Kidney capillary endothelial cell (primary cell): Measurements from ENCODE around the gene NUP98.

Source experiments
- DNase-seq: peaks from one replicate; pipeline ENCODE4 v3.0.0-alpha.2; 2018; ENCODE audit warnings: low spot score

The NUP98 gene

DNA sequence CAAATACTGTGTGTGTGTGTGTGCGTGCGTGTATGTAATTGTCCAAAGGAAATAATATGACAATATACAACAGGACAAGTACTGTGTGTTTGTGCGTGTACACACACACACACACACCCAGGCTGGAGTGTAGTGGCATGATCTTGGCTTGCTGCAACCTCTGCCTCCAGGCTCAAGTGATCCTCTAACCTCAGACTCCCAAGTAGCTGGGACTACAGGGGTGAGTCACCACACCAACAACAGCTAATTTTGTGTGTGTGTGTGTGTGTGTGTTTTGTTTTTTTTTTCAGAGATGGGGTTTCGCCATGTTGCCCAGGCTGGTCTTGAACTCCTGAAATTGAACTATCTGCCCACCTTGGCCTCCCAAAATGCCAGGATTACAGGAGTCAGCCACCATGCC, 61.5 kb downstream of the NUP98 start:
- no peak for DNase-seq

DNA sequence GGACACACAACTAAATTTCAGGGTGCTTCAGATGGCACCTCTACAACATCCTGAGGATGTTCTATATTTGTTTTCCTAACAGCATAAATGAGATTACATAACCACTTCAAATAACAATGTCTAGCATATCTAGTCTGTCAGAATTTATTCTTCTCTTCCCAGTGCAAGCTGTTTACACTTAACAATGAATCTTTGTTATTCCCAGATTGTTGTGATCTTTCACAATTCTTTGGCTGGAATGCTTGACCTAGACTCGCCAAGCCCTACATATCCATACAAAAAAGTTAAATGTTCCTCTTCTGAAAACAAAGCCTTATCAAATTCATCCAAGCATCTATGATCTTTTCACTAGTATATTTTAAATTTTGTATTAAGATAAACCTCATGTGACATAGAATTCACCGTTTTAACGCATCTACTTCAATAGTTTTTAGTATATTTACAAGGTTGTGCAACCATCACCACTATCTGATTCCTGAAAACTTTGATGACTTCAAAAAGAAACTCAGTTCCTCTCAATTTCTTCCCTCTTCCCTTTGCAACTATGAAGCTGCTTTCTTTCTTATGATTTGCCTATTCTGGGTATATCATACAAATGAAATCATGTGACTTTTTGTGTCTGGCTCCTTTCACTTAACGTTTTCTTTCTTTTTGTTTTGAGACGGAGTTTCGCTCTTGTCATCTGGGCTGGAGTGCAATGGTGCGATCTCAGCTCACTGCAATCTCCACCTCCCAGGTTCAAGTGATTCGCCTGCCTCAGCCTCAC, 64.5 kb downstream of the NUP98 start:
- no peak for DNase-seq

DNA sequence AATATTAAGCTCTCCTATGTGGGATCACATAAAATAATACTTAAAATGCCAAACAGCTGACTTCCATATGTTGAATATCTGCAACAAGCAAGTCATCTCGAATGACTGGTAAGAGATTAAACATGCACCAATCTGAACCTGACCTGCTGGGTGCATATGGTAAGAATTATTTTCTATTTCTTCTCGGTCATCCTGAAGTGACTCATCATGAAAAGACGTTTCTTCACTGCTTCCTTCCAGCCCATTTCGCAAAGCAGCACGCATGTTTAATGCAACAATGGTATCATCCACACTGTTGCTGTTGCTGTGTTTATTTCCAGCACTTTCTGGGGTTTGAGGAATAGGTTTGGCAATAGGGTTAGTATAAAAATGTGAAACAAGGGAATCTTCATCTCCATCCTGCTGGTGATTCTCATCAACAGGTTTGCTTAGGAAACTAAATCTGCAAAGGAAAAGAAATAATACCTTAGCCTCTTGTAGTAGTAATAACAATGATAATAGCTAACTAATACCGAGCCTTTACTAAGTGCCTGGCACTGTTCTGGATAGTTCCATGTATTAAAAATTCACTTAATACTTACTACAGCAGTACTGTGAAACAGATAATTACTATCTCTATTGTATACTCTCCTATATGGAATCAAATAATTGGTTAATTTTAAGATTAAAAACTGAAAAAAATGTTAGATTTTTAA, 74.2 kb downstream of the NUP98 start:
- DNase-seq: no peak

DNA sequence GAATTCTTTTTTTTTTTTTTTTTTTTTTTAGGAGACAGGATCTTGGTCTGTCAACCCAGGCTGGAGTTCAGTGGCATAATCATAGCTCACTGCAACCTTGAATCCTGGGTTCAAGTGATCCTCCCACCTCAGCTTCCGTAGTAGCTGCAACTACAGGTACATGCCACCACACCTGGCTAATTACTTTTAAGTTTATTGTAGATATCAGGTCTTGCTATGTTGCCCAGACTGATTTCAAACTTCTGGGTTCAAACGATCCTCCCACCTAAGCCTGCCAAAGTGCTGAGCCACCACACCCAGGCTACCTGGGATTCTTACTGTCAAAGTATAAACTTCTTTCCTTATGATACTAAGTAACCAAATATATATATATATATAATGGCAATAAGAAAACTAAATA, 75.3 kb downstream of the NUP98 start:
- no peak for DNase-seq

DNA sequence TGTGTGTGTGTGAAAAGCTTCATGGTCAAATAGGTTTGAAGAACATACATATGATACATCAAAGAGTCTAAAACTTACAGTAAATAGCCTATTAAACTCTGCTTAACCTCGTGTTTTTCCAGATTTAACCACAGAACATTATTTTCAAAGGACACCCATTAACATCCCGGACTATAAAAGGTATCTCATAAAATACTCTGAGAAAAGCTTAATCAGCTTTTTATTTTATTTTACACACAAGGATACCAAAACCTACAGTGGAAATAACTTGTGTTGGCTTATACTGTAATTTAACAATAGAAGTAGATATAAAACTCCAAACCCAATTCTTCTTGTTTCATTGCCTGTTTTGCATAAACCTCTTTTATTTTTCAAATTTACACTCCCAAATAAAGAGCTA, 76.4 kb downstream of the NUP98 start:
- no peak for DNase-seq

DNA sequence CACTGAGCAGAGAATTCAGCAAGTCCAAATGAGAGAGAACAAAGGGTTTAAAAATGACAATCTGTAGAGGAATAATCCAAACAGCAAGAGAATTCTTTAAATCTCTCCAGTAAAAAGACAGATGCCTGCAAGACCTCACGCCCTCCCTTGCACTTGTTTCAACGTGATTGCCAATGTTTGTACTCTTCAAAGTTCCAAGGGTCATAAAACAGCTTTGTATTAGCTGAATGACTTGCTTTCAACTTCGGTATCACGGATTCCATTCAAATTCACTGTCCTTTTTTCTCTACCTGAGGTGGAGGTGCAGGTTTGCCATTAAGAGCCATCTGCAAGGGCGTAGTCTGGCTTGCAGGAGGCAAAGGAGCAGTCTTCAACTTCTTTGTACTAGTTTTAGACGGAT, 85.1 kb downstream of the NUP98 start:
- no peak for DNase-seq

DNA sequence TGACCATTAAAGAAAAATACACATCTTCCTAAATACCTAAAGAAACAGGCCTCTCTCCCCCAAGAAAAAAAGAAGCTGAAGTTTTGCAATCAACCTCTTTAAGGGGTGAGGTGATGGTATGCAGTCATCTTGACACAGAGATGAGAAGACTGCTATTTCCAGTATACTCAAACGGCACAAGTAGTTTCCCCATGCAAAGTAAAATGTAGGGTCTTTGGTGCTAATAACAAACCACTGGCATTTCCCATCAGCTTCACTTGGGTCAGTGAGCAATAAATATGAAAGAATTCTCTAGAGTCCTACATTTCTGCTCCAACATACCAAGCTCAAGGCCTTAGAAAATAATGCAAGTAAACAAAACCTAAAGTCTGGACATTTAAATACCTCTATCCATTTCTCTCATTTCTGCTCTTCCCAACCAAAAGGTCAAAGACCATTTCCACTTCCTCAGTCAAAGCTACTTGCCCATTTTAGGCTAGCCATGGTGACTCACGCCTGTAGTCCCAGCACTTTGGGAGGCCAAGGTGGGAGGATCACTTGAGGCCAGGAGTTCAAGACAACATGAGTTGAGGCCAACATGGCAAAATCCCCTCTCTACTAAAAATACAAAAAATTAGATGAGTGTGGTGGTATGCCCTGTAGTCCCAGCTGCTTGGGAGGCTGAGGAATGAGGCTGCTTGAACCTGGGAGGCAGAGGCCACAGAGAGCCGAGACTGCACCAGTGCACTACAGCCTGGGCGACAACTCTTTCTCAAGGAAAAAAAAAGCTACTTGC, 86.7 kb downstream of the NUP98 start:
- no peak for DNase-seq

DNA sequence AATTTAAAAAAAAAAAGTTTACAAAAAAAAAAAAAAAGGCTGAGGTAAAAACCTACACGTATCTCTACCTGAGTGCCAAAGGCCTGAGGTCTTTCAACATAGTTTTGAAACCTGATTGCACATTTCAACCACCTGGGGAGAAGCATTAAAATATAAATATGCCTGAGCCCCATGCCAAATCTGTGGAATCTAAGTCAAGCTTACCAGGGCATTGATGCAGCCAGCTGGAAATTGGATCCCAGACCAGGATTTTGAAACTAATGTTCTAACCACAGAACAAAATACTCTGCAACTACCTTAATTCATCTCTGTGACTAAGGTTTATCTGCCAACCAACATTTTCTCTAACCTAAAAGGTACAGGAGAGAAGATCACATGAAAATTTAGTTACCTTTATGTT, 87.4 kb downstream of the NUP98 start:
- no peak for DNase-seq

DNA sequence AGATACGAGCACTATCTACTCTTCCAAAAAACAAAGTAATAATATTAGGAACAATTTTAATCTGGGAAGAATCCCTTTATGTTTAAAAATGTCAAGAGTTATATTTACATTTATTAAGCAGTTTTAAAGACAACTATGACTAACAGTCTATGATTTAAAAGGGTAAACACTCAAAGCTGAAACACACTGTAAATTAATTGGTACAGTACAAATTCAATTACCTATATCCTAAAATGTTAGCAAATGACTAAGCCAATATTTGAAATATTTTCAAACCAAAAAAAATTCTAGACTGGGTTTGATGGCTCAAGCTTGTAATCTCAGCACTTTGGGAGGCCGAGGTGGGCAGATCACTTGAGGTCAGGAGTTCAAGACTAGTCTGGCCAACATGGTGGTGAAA, 90.2 kb downstream of the NUP98 start:
- no peak for DNase-seq

DNA sequence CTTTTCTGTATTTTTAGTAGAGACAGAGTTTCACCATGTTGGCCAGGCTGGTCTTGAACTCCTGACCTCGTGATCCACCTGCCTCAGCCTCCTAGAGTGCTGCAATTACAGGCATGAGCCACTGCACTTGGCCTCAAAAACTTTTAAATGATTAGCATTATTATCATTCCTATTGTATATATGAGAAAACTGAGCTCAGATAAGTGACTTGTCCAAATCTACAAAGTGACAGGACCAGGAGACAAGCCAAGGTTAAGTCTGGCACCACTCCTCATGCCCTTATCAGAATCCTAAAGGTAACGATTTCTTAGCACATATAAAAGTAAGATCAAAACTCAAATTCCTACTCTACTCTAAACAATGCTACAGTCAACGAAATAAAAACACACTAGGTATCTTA, 94.0 kb downstream of the NUP98 start:
- no peak for DNase-seq

DNA sequence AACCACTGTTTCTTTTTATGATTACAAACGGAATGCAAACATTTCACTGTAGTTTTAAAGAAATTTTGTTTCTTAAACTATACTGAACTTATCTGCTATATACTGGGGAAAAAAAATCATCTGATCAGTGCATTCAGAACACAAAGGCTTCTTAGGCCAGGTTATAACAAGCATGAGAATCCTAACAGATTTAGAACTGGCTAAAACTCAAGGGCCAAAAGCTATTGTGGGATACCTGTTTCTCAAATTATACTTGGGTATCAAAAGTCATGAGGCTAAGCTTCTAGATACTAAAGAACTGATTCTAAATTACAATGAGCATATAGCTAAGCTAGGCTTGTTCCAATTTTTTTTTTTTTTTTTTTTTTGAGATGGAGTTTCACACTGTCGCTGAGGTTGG, 96.4 kb downstream of the NUP98 start:
- no peak for DNase-seq

DNA sequence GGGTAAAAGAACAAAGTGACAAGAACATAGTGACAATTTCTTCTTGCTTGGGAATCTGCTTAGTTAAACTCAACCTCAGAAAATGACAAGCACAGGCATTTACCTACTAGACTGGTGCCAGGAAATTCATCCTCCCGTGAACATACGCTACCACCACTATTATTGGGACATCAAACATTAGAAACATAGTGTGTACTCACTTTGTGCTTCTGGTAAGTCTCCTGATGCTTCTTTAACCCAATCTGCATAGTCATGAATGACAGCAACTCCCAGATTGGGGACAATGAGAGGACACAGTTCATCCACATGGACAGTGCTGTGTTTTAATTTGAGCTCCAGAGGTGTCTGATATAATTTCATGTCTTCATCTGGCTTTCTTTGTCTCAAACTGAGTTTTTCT, 96.9 kb downstream of the NUP98 start:
- no peak for DNase-seq

DNA sequence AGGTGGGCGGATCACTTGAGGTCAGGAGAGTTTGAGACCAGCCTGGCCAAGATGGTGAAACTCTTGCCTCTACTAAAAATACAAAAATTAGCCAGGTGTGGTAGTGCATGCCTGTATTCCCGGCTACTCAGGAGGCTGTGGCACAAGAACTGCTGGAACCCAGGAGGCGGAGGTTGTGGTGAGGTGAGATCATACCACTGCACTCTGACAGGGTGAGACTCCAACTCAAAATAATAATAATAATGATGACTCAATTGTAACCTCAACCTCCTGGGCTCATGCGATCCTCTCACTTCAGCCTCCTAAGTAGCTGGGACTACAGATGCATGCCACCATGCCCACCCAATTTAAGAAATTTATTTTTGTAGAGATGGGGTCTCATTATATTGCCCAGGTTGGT, 110.6 kb downstream of the NUP98 start:
- no peak for DNase-seq

DNA sequence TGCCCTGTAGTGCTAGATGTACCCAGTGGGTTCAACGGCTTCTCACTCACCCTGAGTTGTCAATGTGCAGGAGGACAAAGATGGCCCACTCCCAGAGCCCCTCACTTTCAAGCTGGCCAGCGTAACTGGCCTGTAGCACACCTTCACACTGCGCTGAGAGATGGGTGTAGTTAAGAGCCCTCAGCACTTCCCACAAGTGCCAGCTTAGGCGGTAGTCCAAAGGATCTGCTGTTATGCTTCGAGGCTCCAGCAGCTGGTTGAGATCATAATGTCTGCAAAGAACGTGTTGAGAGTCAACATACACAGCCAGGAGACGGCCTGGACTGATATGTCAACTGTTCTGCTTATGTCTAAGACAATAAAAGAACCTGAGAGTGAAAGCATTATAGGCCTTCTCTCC, 111.4 kb downstream of the NUP98 start:
- DNase-seq: no peak

DNA sequence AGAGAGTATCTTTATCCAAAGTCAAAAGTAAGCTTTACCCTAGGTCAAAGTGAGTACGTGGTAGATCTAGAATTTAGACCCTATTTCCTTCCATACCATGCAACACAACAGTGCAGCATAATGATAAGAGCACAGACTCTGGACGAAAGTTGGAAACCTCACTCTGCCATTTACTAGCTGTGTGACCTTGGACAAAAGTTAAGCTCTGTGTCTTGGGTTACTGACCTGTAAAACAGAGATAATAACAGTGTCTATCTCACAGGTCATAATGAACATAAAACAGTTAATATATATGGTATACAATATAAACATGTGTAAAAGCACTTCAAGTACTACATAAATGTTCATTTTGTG, 112.6 kb downstream of the NUP98 start:
- no peak for DNase-seq

DNA sequence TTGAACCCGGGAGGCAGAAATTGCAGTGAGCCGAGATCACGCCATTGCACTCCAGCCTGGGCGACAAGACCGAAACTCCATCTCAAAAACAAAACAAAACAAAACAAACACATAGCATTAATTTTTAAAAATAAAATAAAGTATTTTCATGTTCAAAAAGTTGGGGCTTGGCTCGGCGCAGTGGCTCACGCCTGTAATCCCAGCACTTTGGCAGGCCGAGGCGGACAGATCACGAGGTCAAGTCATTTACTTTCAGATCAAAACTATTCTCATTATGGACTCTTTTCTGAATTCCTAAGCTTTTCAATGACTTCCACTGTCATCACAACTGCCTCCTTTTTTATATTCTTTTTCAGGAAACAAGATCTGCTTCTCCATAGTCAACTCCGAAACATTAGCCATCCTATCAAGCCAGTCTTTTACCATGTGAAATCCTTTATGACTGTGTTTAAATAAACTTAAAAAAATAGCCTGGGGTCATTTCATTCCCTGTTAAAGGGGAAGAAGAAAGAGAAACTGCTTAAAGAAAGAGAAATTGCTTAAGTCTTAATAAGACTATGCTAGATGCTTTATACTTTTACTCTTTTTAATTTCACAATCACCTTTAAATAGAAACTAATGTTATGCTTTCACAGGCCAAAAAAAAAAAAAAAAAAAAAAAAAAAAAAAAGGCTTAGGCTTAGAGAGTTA, 113.1 kb downstream of the NUP98 start:
- no peak for DNase-seq

DNA sequence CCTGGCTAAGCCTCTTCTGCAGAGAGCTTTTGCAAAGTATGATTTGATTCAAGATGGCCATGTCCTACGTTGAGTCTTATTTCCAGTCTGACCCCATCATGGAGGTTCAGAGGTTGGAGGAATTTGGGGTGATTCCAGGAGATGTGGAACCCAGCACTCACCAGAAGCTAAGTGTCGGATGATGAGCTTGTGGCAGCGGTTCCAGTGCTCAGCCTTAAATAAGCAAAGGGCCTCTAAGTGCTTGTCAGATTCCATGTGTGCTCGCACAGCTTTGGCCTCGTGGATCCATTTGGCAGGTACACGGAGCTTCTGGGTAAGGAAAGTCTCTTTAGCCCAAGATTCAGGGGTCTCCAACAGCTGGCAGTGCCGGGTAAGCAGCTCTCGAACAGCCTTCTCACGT, 114.3 kb downstream of the NUP98 start:
- DNase-seq: no peak

DNA sequence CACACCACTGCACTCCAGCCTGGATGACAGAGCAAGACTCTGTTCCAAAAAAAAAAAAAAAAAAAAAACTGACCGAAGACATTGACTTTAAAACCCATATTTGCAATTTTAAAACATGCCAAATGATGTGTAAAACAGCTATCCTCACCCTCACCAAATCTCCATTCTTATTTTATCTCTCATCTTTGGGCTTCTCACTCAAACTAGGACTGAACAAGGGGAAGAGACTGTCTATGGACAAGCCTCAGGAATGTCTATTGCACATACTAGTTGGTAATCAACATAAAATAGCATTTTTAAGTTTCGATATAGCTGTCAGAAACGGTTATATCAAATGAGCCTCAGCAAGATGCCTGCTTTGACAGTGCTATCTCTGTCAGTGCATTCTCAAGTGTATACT, 118.3 kb downstream of the NUP98 start:
- DNase-seq: no peak

DNA sequence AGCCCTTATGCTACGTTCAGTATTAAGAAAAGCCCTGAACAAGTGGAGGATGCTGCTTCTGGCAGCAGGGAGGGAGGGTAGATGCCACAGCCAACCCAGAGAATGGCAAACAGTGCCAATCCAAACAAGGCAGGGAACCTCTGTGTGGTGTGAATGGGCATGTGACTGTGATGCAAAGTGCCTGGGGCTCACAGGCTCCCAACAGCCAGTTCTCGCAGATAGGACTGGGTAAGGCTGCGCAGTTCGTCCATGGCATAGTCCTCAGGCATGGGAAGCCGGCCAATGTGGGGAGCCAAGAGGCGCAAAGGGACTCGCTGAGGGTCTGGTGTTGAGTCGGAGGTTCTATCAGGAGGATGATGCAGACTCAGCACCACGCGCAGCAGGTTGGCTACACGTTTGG, 121.4 kb downstream of the NUP98 start:
- DNase-seq: no peak

DNA sequence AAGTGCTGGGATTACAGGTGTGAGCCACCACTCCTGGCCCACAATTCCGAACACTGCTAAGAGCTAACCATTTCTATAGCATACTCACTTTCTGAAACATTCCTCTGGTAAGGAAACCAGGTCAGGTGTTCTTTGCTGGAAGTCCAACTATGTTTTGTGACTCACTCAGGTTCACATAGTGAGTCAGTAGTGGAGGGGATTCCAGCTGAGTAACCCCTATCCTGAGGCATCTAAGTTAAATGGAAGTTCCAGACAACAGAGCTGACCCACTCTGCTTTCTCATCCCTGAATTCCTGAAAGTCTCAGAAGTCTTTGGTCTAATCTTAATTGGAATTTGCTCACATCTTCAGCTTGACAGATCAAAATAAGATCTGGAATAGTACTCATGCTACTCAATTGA, 123.2 kb downstream of the NUP98 start:
- peak; percentile 48 for DNase-seq

DNA sequence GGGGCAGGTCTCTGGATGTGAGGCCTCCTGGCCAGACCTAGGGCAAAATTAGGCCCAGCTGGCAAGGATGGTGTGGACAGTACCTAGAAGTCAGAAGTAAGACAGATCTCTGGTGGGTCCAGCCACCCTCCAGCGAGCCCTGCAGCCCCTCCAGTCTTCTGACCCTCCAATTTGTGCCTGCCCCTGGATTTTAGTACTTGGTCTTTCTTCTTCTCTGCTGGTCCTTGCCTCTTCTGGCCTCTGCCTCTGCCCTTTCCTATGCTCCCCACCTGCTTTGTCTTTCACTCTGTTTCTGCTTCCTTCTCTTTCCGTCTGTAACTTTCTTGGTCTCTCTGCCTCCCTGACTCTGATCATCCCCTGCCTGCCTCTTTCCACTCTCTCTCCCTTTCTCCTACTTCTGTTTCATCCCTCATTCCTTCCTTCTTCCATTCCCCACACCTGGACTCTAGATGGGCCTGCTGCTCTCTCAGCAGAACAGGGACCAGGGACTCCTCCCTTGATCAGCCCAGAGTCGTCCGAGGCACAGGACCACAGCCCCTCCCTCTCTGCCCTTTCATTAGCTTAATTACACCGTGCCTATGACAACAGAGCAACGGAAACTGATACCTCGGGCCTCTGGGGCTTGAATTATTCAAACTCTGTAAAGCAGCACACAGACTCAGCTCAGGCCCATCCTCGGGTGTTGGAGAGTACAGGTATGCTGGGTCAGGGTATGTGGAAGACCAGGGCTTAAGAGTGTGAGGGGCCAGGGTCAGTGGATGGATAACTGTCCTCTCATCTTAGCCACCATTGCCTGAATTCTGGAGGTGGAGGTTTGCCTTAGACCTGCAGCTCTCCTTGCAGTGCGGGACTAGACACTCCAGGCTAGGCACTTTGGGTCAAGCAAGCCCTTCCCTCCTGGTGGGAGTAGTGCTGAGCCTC, 125.8 kb downstream of the NUP98 start, which contains the start of gene CHRNA10:
Gene CHRNA10, minus strand, starts transcription at position 51 of the 921 bp plus-strand sequence. CDS start 72 bp downstream, outside the sequence.
- no peak for DNase-seq
